HCT116 (cell line): ENCODE measurements around the gene CASZ1.

ENCODE experiments used
- CTCF ChIP-seq, 3 experiments: fragments of 200-600 bp in 1 of 3; sonication (generic) in 1 of 3; IDR thresholded peaks in 2 of 3; conservative IDR thresholded peaks in 1 of 3; 2 replicates each; pipeline ENCODE4 v1.5.1; 2012 to 2017; ENCODE audit warnings: low read depth in 2 of 3, low read length in 2 of 3, antibody characterized with exemption in 1 of 3, borderline replicate concordance in 1 of 3, control low read depth in 1 of 3, mild to moderate bottlenecking in 1 of 3, mixed read lengths in 1 of 3, mixed run types in 1 of 3, moderate library complexity in 1 of 3; ENCODE audit not compliant: insufficient read depth in 1 of 3
- EZH2phosphoT487 ChIP-seq: fragments of 200-600 bp; IDR thresholded peaks from 2 replicates; pipeline ENCODE4 v1.6.1; 2018; ENCODE audit warnings: antibody characterized with exemption, borderline replicate concordance
- MAX ChIP-seq: IDR thresholded peaks from 2 replicates; pipeline ENCODE4 v1.6.1; 2012
- POLR2A ChIP-seq: IDR thresholded peaks from 2 replicates; pipeline ENCODE4 v1.7.0; 2011; ENCODE audit warnings: borderline replicate concordance; ENCODE audit not compliant: insufficient read depth, insufficient read length; ENCODE audit errors: extremely low read depth
- POLR2AphosphoS5 ChIP-seq: IDR thresholded peaks from 2 replicates; pipeline ENCODE4 v1.6.1; 2011; ENCODE audit warnings: mild to moderate bottlenecking, low read depth, low read length, moderate library complexity
- SP1 ChIP-seq: IDR thresholded peaks from 2 replicates; pipeline ENCODE4 v1.6.1; 2012; ENCODE audit warnings: low read depth
- ZFX ChIP-seq: fragments of 450-650 bp; IDR thresholded peaks from 2 replicates; pipeline ENCODE4 v1.6.1; 2017
- ZNF274 ChIP-seq: fragments of 200-500 bp; sonication (Bioruptor generic); IDR thresholded peaks from 2 replicates; pipeline ENCODE4 v1.6.1; 2014; ENCODE audit warnings: mild to moderate bottlenecking, low read depth, low read length, inconsistent platforms

DNA sequence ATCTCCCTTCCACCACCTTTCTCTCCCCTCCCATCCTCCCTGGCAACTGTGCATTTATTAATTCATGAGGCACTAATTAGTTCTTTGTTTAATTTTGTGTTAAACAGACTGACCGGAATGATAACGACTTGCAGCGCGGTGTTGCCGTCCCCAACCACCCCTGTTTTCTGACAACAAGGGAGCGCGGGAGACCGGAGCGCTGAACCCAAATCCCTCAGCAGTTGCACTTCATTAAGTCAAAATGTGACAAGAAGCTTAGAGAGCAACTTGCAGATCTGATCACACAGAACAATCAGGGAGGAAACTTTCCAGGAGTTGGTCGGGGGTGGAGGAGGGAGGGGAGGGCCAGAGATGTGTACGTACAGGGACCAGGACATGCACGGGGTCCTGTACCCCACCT is 89.2 kb downstream of the CASZ1 start:
- TF ChIP-seq POLR2A (no peak), CTCF (IDR thresholded peaks at IDR 0.05 in 2 of 3, conservative IDR thresholded peaks at IDR 0.05 in 1 of 3; ENCODE audit: borderline replicate concordance in 1 of 3, insufficient read depth in 1 of 3, low read depth in 2 of 3, low read length in 2 of 3) (no peak), MAX (no peak), ZFX (no peak), EZH2phosphoT487 (no peak), ZNF274 (no peak), POLR2AphosphoS5 (no peak), SP1 (no peak)
